Activated CD4-positive, alpha-beta T cell treated with anti-CD3 and anti-CD28 coated beads for 36 hours (primary cell): Measurements from ENCODE around the gene PGBD4. TPM values are rescaled to one million over a fixed set of nuclear protein-coding genes. Genes with fewer than 3 reads are reported as not detected.
"Not testable (repeated sequence)": the region's sequence is repeated elsewhere in the genome, so short reads cannot be mapped to it uniquely, and the experiment has no call there.

ENCODE experiments used
- ATAC-seq: fragments of 200-7000 bp; cut with Tn5 transposase; one replicate; pipeline ENCODE4 v1.10.0; 2021; ENCODE audit warnings: mild to moderate bottlenecking, moderate library complexity
- CTCF ChIA-PET: fragments of 350-600 bp; sonication (Branson Sonifier 250); formaldehyde crosslinking; loops from one replicate; lab custom pipeline; 2021; ENCODE audit warnings: antibody characterized with exemption; lab: Charles Lee
- POLR2A ChIA-PET: fragments of 350-600 bp; sonication (Branson Sonifier 250); formaldehyde crosslinking; loops from one replicate; lab custom pipeline; 2021; ENCODE audit warnings: antibody characterized with exemption, inconsistent platforms; lab: Charles Lee
- DNase-seq: peaks from one replicate; pipeline ENCODE4 v3.0.0-alpha.2; 2020
- H3K27ac Mint-ChIP-seq: one replicate; pipeline ENCODE4 v1.8.0; 2021; ENCODE audit warnings: mixed read lengths
- H3K27me3 Mint-ChIP-seq: one replicate; pipeline ENCODE4 v1.8.0; 2021; ENCODE audit warnings: mixed read lengths
- H3K36me3 Mint-ChIP-seq: one replicate; pipeline ENCODE4 v1.8.0; 2021; ENCODE audit warnings: low read depth, mixed read lengths
- H3K4me1 Mint-ChIP-seq: one replicate; pipeline ENCODE4 v1.8.0; 2021; ENCODE audit warnings: mixed read lengths
- H3K4me3 Mint-ChIP-seq: one replicate; pipeline ENCODE4 v1.8.0; 2021; ENCODE audit warnings: mild to moderate bottlenecking, moderate library complexity, mixed read lengths
- H3K9me3 Mint-ChIP-seq: one replicate; pipeline ENCODE4 v1.8.0; 2021; ENCODE audit warnings: low read depth, mixed read lengths
- intact Hi-C, 2 experiments: fragments of 100-400 bp; cut with DNase I in 1 of 2; cut with micrococcal nuclease in 1 of 2; formaldehyde crosslinking; loops; one replicate each; pipeline versions ENCODE4 v1.14.2 to v1.15.1; 2022 to 2024; cut with DNase I, micrococcal nuclease
- total RNA-seq, 2 experiments: library from RNA; stranded (reverse); gene quantifications; one replicate each; pipeline ENCODE4 v1.2.3, GENCODE V29; 2021

Gene PGBD4
- total RNA-seq, 2 experiments from 2014 or later, result 2.3 to 2.4 TPM

- H3K4me1 Mint-ChIP-seq, result no peaks in the 10 kb centered on the region
- peaks cover 8% of the 10 kb centered on the region for H3K27me3 Mint-ChIP-seq
- H3K27ac Mint-ChIP-seq, result no peak overlapping the region
- ChIA-PET CTCF (no interaction called here), POLR2A (no interaction called here)
- H3K36me3 Mint-ChIP-seq, result no peaks in the 10 kb centered on the region
- intact Hi-C loops, result loop anchor here in 1 of 2 experiments (5.0 kb wide), 1 partner anchor 473 kb away; no protein-coding TSS in a partner anchor
- ATAC-seq (no peak), DNase-seq (no peak)
- H3K4me3 Mint-ChIP-seq, result no peak overlapping the region
- H3K9me3 Mint-ChIP-seq, result no peaks in the 10 kb centered on the region
Observed at GRCh38 chr15:34114215-34114614, 12.3 kb downstream of the PGBD4 start.

GRCh38 chr15:34114739-34115138 is 12.9 kb downstream of the PGBD4 start:
- peaks cover 9% of the 10 kb centered on the region for H3K27me3 Mint-ChIP-seq
- no peak for ATAC-seq
- no peak for DNase-seq
- no peaks in the 10 kb centered on the region for H3K4me1 Mint-ChIP-seq
- no peak overlapping the region for H3K27ac Mint-ChIP-seq
- intact Hi-C loops, result loop anchor here in 1 of 2 experiments (5.0 kb wide), 1 partner anchor 473 kb away; no protein-coding TSS in a partner anchor
- POLR2A ChIA-PET, result interaction anchor here (0.6 kb wide), 1 partner anchor 330 kb away, joined by 3 read pairs; no protein-coding TSS in a partner anchor
- no peaks in the 10 kb centered on the region for H3K36me3 Mint-ChIP-seq
- H3K4me3 Mint-ChIP-seq, result no peak overlapping the region
- no peaks in the 10 kb centered on the region for H3K9me3 Mint-ChIP-seq
- CTCF ChIA-PET, result interaction anchor here (0.6 kb wide), 1 partner anchor 201 kb away, joined by 3 read pairs; no protein-coding TSS in a partner anchor

GRCh38 chr15:34116620-34117019 is 14.7 kb downstream of the PGBD4 start:
- no peaks in the 10 kb centered on the region for H3K9me3 Mint-ChIP-seq
- H3K27me3 Mint-ChIP-seq, result peaks cover 12% of the 10 kb centered on the region
- H3K4me3 Mint-ChIP-seq, result no peak overlapping the region
- ChIA-PET CTCF (interaction anchor here (0.5 kb wide), 1 partner anchor 43 kb away, joined by 3 read pairs; no protein-coding TSS in a partner anchor), POLR2A (interaction anchor here (0.6 kb wide), 1 partner anchor 512 kb away, joined by 3 read pairs; no protein-coding TSS in a partner anchor)
- no peak overlapping the region for H3K27ac Mint-ChIP-seq
- DNase-seq, result no peak
- intact Hi-C loops, result no loop called here
- no peaks in the 10 kb centered on the region for H3K4me1 Mint-ChIP-seq
- no peak for ATAC-seq
- H3K36me3 Mint-ChIP-seq, result no peaks in the 10 kb centered on the region

- H3K4me3 Mint-ChIP-seq, result no peak overlapping the region
Observed at GRCh38 chr15:34119291-34119690, 17.4 kb downstream of the PGBD4 start.

GRCh38 chr15:34120420-34120819 is 18.5 kb downstream of the PGBD4 start:
- peaks cover 10% of the 10 kb centered on the region for H3K27me3 Mint-ChIP-seq
- DNase-seq, H3K27ac Mint-ChIP-seq, H3K4me1 Mint-ChIP-seq, H3K9me3 Mint-ChIP-seq, POLR2A ChIA-PET, ATAC-seq, intact Hi-C loops, H3K36me3 Mint-ChIP-seq, H3K4me3 Mint-ChIP-seq: not testable (repeated sequence)
- CTCF ChIA-PET, result interaction anchor here (1.2 to 3.5 kb wide), 3 partner anchors 9 to 89 kb away, joined by 3 to 17 read pairs (median 5); partner anchors contain the start of gene KATNBL1

More at GRCh38 chr15:34119291-34119690, 17.4 kb downstream of the PGBD4 start:
- Mint-ChIP-seq H3K36me3 (no peaks in the 10 kb centered on the region), H3K4me1 (no peaks in the 10 kb centered on the region), H3K27ac (no peak overlapping the region), H3K9me3 (no peaks in the 10 kb centered on the region), H3K27me3 (peaks cover 10% of the 10 kb centered on the region)
- intact Hi-C loops, result no loop called here
- POLR2A ChIA-PET, result no interaction called here
- ATAC-seq (no peak), DNase-seq (no peak)
- CTCF ChIA-PET, result interaction anchor here (0.9 to 1.4 kb wide), 3 partner anchors 8 to 15 kb away, joined by 3 to 4 read pairs (median 3); no protein-coding TSS in a partner anchor

- H3K27ac Mint-ChIP-seq, DNase-seq, H3K27me3 Mint-ChIP-seq, POLR2A ChIA-PET, H3K4me3 Mint-ChIP-seq, H3K4me1 Mint-ChIP-seq, ATAC-seq, intact Hi-C loops, H3K36me3 Mint-ChIP-seq, H3K9me3 Mint-ChIP-seq: not testable (repeated sequence)
- CTCF ChIA-PET, result interaction anchor here (3.5 kb wide), 1 partner anchor 11 kb away, joined by 17 read pairs; no protein-coding TSS in a partner anchor
Observed at GRCh38 chr15:34121786-34122185, 19.9 kb downstream of the PGBD4 start.

GRCh38 chr15:34122771-34123183 is 20.9 kb downstream of the PGBD4 start:
- Mint-ChIP-seq H3K36me3 (no peaks in the 10 kb centered on the region), H3K4me1 (no peaks in the 10 kb centered on the region), H3K9me3 (no peaks in the 10 kb centered on the region), H3K27me3 (peaks cover 5% of the 10 kb centered on the region), H3K4me3 (no peak overlapping the region), H3K27ac (no peak overlapping the region)
- DNase-seq (no peak), ATAC-seq (no peak)
- CTCF ChIA-PET, result interaction anchor here (3.5 kb wide), 1 partner anchor 12 kb away, joined by 17 read pairs; no protein-coding TSS in a partner anchor
- intact Hi-C loops, result no loop called here
- POLR2A ChIA-PET, result no interaction called here

GRCh38 chr15:34124651-34125050 is 22.8 kb downstream of the PGBD4 start:
- intact Hi-C loops, result no loop called here
- H3K4me1 Mint-ChIP-seq, result no peaks in the 10 kb centered on the region
- H3K36me3 Mint-ChIP-seq, result no peaks in the 10 kb centered on the region
- no peak overlapping the region for H3K4me3 Mint-ChIP-seq
- peaks cover 3% of the 10 kb centered on the region for H3K27me3 Mint-ChIP-seq
- ChIA-PET POLR2A (no interaction called here), CTCF (interaction anchor here (0.7 kb wide), 1 partner anchor 91 kb away, joined by 3 read pairs; no protein-coding TSS in a partner anchor)
- ATAC-seq (no peak), DNase-seq (no peak)
- no peaks in the 10 kb centered on the region for H3K9me3 Mint-ChIP-seq
- no peak overlapping the region for H3K27ac Mint-ChIP-seq

GRCh38 chr15:34125945-34126344 is 24.1 kb downstream of the PGBD4 start:
- POLR2A ChIA-PET, result no interaction called here

GRCh38 chr15:34126522-34126921 is 24.6 kb downstream of the PGBD4 start:
- ATAC-seq (no peak), DNase-seq (no peak)
- Mint-ChIP-seq H3K27ac (no peak overlapping the region), H3K4me3 (no peak overlapping the region), H3K27me3 (no peaks in the 10 kb centered on the region), H3K4me1 (no peaks in the 10 kb centered on the region), H3K9me3 (no peaks in the 10 kb centered on the region), H3K36me3 (no peaks in the 10 kb centered on the region)
- ChIA-PET POLR2A (no interaction called here), CTCF (no interaction called here)
- intact Hi-C loops, result no loop called here

More at GRCh38 chr15:34125945-34126344, 24.1 kb downstream of the PGBD4 start:
- Mint-ChIP-seq H3K4me1 (no peaks in the 10 kb centered on the region), H3K4me3 (no peak overlapping the region), H3K27ac (no peak overlapping the region), H3K36me3 (no peaks in the 10 kb centered on the region), H3K9me3 (no peaks in the 10 kb centered on the region), H3K27me3 (no peaks in the 10 kb centered on the region)
- intact Hi-C loops, result no loop called here
- CTCF ChIA-PET, result interaction anchor here (1.0 kb wide), 1 partner anchor 24 kb away, joined by 5 read pairs; the partner anchor contains the start of genes EMC7 and PGBD4
- DNase-seq, result no peak
- ATAC-seq, result no peak

GRCh38 chr15:34128898-34129297 is 27.0 kb downstream of the PGBD4 start:
- ChIA-PET CTCF (no interaction called here), POLR2A (no interaction called here)
- Mint-ChIP-seq H3K4me3 (no peak overlapping the region), H3K27me3 (no peaks in the 10 kb centered on the region), H3K27ac (no peak overlapping the region), H3K36me3 (no peaks in the 10 kb centered on the region), H3K9me3 (no peaks in the 10 kb centered on the region), H3K4me1 (no peaks in the 10 kb centered on the region)
- intact Hi-C loops, result no loop called here
- no peak for ATAC-seq
- no peak for DNase-seq

GRCh38 chr15:34132881-34133280 is 31.0 kb downstream of the PGBD4 start:
- DNase-seq, result no peak
- POLR2A ChIA-PET, result no interaction called here
- H3K9me3 Mint-ChIP-seq, result no peaks in the 10 kb centered on the region
- H3K27ac Mint-ChIP-seq, result no peak overlapping the region
- CTCF ChIA-PET, result interaction anchor here (1.7 kb wide), 1 partner anchor 23 kb away, joined by 5 read pairs; no protein-coding TSS in a partner anchor
- H3K4me1 Mint-ChIP-seq, result no peaks in the 10 kb centered on the region
- ATAC-seq, result no peak
- no peak overlapping the region for H3K4me3 Mint-ChIP-seq
- no peaks in the 10 kb centered on the region for H3K36me3 Mint-ChIP-seq
- intact Hi-C loops, result no loop called here
- H3K27me3 Mint-ChIP-seq, result no peaks in the 10 kb centered on the region
